Thoracic aorta (tissue), 2 donors: Measurements from ENCODE around the gene ICA1L. TPM values are rescaled to one million over a fixed set of nuclear protein-coding genes. Genes with fewer than 3 reads are reported as not detected.
"Not testable (repeated sequence)": the region's sequence is repeated elsewhere in the genome, so short reads cannot be mapped to it uniquely, and the experiment has no call there.

Experiments used
- ATAC-seq: fragments of 150-250 bp; one replicate; pipeline ENCODE4 v1.8.0; 2017; ENCODE audit warnings: low read depth; ENCODE audit not compliant: insufficient number of reproducible peaks, low FRiP score
- DNase-seq: peaks from one replicate; pipeline ENCODE4 v3.0.0-alpha.2; 2020; ENCODE audit warnings: low spot score
- H3K27ac ChIP-seq, 2 donors: fragments of 200-600 bp; sonication (generic); 1 replicate in 1 of 2; 2 replicates in 1 of 2; pipeline ENCODE4 v1.5.1; 2016; ENCODE audit warnings: mild to moderate bottlenecking in 2 of 2, moderate library complexity in 2 of 2
- H3K27me3 ChIP-seq: fragments of 200-600 bp; sonication (generic); replicated peaks from 2 replicates; pipeline ENCODE4 v1.6.0; 2016; ENCODE audit warnings: mild to moderate bottlenecking; ENCODE audit not compliant: insufficient read depth
- H3K36me3 ChIP-seq: fragments of 200-600 bp; sonication (generic); one replicate; pipeline ENCODE4 v1.5.1; 2016
- H3K4me1 ChIP-seq, 2 donors: fragments of 200-600 bp; sonication (generic); 1 replicate in 1 of 2; 2 replicates in 1 of 2; pipeline versions ENCODE4 v1.5.1 to v1.6.0; 2016; ENCODE audit warnings: low read depth in 2 of 2, mild to moderate bottlenecking in 1 of 2; ENCODE audit not compliant: control insufficient read depth in 1 of 2
- H3K4me3 ChIP-seq: fragments of 200-600 bp; sonication (generic); 2 replicates; pipeline ENCODE4 v1.5.1; 2016; ENCODE audit warnings: mild to moderate bottlenecking
- H3K9me3 ChIP-seq: fragments of 200-600 bp; sonication (generic); 2 replicates; pipeline ENCODE4 v1.5.1; 2016
- total RNA-seq, 2 donors: library from RNA; depleted of rRNA; stranded (reverse); fragments of >200 nt; gene quantifications; one replicate each; pipeline versions ENCODE4 v1.1.0 to v1.2.3, GENCODE V29; 2016
- TF ChIP-seq, protein P1 (sequence below): fragments of 200-600 bp; sonication (generic); IDR thresholded peaks from one replicate; pipeline ENCODE4 v1.5.1; 2019; ENCODE audit warnings: antibody characterized with exemption

ICA1L gene
- total RNA-seq, 2 donors from 2014 or later = 12.9 to 13.7 TPM

DNA sequence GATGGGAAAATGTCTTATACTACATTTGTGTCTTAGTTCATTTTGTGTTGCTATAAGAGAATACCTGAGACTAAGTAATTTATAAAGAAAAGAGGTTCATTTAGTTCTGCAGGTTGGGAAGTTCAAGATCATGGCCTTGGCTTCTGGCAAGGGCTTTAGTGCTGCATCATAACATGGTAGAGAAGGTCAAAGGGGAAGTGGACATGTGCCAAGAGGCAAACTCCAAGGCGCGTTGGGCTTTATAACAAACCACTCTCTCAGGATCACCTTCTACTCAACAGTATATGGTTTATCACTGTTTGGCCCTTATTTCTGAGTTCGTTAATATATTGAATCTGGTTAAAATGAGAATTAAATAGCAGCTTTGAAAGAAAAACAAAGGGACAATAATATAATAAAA is 58.2 kb downstream of the ICA1L start:
- no peaks in the 10 kb centered on the region for H3K27me3 ChIP-seq
- peaks cover 9 to 31% of the 10 kb centered on the region in 2 donors for H3K4me1 ChIP-seq
- no peak for DNase-seq
- no peaks in the 10 kb centered on the region for H3K36me3 ChIP-seq
- TF ChIP-seq, protein P1, sequence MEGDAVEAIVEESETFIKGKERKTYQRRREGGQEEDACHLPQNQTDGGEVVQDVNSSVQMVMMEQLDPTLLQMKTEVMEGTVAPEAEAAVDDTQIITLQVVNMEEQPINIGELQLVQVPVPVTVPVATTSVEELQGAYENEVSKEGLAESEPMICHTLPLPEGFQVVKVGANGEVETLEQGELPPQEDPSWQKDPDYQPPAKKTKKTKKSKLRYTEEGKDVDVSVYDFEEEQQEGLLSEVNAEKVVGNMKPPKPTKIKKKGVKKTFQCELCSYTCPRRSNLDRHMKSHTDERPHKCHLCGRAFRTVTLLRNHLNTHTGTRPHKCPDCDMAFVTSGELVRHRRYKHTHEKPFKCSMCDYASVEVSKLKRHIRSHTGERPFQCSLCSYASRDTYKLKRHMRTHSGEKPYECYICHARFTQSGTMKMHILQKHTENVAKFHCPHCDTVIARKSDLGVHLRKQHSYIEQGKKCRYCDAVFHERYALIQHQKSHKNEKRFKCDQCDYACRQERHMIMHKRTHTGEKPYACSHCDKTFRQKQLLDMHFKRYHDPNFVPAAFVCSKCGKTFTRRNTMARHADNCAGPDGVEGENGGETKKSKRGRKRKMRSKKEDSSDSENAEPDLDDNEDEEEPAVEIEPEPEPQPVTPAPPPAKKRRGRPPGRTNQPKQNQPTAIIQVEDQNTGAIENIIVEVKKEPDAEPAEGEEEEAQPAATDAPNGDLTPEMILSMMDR = no peak
- peak overlapping the region; percentile 54 to 77 for H3K27ac ChIP-seq
- no peak overlapping the region for H3K4me3 ChIP-seq
- ATAC-seq = no peak
- H3K9me3 ChIP-seq = no peaks in the 10 kb centered on the region

DNA sequence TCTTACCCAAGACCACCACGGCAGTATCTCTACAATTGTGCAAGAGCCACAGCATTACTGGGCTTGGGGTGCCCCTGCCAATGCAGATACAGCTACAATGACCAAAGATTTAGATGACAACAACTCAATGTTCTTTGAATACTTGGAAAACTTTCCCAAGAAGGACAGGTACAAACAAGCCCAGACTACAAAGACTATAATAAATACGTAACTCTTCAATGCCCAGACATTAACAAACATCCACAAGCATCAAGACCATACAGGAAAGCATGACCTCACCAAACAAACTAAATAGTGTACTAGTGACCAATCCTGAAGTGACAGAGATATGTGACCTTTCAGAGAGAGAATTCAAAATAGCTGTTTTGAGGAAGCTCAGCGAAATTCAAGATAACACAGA is 62.8 kb downstream of the ICA1L start:
- TF ChIP-seq, protein P1 = no peak
- H3K27ac ChIP-seq = no peak overlapping the region
- H3K9me3 ChIP-seq = no peaks in the 10 kb centered on the region
- DNase-seq (no peak), ATAC-seq (no peak)
- no peak overlapping the region for H3K4me3 ChIP-seq
- no peaks in the 10 kb centered on the region for H3K36me3 ChIP-seq
- H3K27me3 ChIP-seq = no peaks in the 10 kb centered on the region
- peaks cover 17 to 38% of the 10 kb centered on the region in 2 donors for H3K4me1 ChIP-seq

DNA sequence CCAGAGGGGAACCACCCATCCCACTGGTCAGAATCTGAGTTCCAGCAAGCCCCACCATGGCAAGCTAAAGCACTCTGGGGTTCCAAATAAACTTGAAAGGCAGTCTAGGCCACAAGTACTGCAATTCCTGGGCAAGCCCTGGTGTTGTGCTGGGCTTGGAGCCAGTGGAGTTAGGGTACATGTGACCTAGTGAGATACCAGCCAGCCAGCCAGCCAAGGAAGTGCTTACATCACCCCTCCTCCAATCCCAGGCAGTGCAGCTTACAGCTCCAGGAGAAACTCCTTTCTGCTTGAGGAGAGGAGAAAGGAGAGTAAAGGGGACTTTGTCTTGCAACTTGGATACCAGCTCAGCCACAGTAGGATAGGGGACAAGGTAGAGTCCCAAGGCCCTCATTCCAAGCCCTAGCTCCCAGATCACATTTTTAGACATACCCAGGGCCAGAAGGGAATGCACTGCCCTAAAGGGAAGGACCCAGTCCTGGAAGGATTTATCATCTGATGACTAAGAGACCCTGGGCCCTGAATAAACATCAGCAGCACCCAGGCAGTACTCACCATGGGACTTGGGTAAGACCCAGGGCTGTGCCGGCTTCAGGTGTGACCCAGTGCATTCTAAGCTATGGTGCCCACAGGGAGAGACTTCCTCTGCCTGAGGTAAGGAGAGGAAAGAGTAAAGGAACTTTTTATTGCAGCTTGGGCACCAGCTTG is 64.0 kb downstream of the ICA1L start:
- not testable (repeated sequence) for H3K36me3 ChIP-seq, H3K9me3 ChIP-seq, H3K4me3 ChIP-seq, H3K27me3 ChIP-seq
- ATAC-seq (peak; percentile 88), DNase-seq (peak; percentile 67)
- Histone ChIP-seq H3K27ac (peak overlapping the region; percentile 79 to 82), H3K4me1 (peaks cover 17 to 43% of the 10 kb centered on the region in 2 donors)

DNA sequence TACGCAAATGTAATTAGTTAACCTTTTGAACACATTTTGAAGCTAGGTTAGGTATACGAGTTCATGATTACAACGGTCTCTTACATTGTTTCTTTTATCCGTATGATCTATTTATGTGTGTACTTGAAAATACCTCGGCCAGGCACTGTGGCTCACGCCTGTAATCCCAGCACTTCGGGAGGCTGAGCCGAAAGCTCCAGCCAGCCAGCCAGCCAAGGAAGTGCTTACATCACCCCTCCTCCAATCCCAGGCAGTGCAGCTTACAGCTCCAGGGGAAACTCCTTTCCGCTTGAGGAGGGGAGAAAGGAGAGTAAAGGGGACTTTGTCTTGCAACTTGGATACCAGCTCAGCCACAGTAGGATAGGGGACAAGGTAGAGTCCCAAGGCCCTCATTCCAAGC is 65.7 kb downstream of the ICA1L start:
- Histone ChIP-seq H3K4me3 (peak overlapping the region; percentile 56), H3K27ac (peak overlapping the region; percentile 77 to 79), H3K4me1 (peaks cover 21 to 59% of the 10 kb centered on the region in 2 donors)
- not testable (repeated sequence) for H3K9me3 ChIP-seq, DNase-seq, H3K36me3 ChIP-seq, H3K27me3 ChIP-seq
- peak; percentile 81 for ATAC-seq

DNA sequence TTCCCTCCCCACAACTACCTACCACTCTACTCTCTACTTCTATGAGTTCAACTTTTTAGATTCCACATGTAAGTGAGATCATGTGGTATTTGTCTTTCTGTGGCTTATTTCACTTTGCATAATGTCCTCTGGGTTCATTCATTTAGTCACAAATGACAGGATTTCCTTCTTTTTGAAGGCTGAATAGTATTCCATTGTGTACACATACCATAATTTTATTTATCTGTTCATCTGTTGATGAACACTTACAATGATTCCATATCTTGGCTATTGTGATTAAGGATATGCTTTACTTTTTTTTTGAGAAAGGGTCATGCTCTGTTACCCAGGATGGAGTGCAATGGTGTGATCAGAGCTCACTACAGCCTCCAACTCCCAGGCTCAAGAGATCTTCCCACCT is 73.6 kb downstream of the ICA1L start:
- H3K4me3 ChIP-seq = no peak overlapping the region
- peaks cover 4 to 20% of the 10 kb centered on the region in 2 donors for H3K4me1 ChIP-seq
- H3K36me3 ChIP-seq = no peaks in the 10 kb centered on the region
- ATAC-seq = no peak
- no peaks in the 10 kb centered on the region for H3K9me3 ChIP-seq
- H3K27me3 ChIP-seq = no peaks in the 10 kb centered on the region
- no peak overlapping the region for H3K27ac ChIP-seq
- DNase-seq = no peak
- TF ChIP-seq, protein P1 = no peak

DNA sequence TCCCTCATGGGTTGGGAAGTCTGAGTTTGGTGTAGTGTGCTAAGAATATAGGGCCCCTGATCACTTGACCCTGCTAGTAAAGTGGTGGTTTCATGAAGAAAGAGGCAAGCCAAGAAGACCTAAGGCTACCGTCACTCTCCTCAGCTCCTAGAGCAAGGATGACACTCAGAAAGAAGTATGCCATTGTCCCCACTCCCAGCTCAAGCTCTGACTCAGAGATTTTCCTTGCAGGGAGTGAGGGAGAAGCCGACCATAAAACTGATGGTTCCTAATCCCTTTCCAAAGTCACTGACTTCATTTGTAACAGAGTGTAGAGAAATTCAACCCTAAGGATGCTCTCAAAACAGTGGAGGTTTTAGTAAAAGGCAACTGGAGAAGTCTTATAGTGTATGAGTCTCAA is 80.9 kb downstream of the ICA1L start:
- DNase-seq (no peak), ATAC-seq (no peak)
- H3K4me3 ChIP-seq = no peak overlapping the region
- no peaks in the 10 kb centered on the region for H3K36me3 ChIP-seq
- no peaks in the 10 kb centered on the region for H3K4me1 ChIP-seq
- H3K9me3 ChIP-seq = no peaks in the 10 kb centered on the region
- no peak overlapping the region for H3K27ac ChIP-seq
- TF ChIP-seq, protein P1 = no peak
- no peaks in the 10 kb centered on the region for H3K27me3 ChIP-seq
